HG02623 (cell line): Measurements from ENCODE around the gene PRDM12.

Source experiments
- ATAC-seq: cut with Tn5 transposase; IDR thresholded peaks from one replicate; pipeline ENCODE4 v1.9.1; 2021; ENCODE audit warnings: moderate library complexity; ENCODE audit not compliant: unreplicated experiment

Gene PRDM12

GRCh38 chr9:130664251-130665028 is at the start of gene PRDM12:
Gene PRDM12, plus strand, starts transcription at chr9:130664594. Its CDS starts 60 bp downstream, at chr9:130664654.
- no peak for ATAC-seq

GRCh38 chr9:130616451-130616850 is 47.9 kb upstream of the PRDM12 start:
- ATAC-seq: no peak

- no peak for ATAC-seq
These were observed 40.9 kb upstream of the PRDM12 start for GRCh38 chr9:130623466-130623865.

GRCh38 chr9:130624154-130624553 is 40.2 kb upstream of the PRDM12 start:
- no peak for ATAC-seq

- no peak for ATAC-seq
These were observed 38.0 kb upstream of the PRDM12 start for GRCh38 chr9:130626249-130626996.

- no peak for ATAC-seq
These were observed 37.3 kb upstream of the PRDM12 start for GRCh38 chr9:130627051-130627450.

- ATAC-seq: no peak
These were observed 36.2 kb upstream of the PRDM12 start for GRCh38 chr9:130627896-130628792.

GRCh38 chr9:130629443-130630070 is 34.8 kb upstream of the PRDM12 start:
- ATAC-seq: no peak

GRCh38 chr9:130630071-130630450 is 34.3 kb upstream of the PRDM12 start:
- ATAC-seq: no peak

GRCh38 chr9:130630506-130631330 is 33.7 kb upstream of the PRDM12 start:
- ATAC-seq: no peak

- no peak for ATAC-seq
These were observed 32.9 kb upstream of the PRDM12 start for GRCh38 chr9:130631331-130632080.

- ATAC-seq: no peak
These were observed 32.2 kb upstream of the PRDM12 start for GRCh38 chr9:130632081-130632710.

GRCh38 chr9:130632841-130633240 is 31.6 kb upstream of the PRDM12 start:
- no peak for ATAC-seq

- no peak for ATAC-seq
These were observed 30.8 kb upstream of the PRDM12 start for GRCh38 chr9:130633336-130634190.

GRCh38 chr9:130634191-130634768 is 30.1 kb upstream of the PRDM12 start:
- no peak for ATAC-seq

GRCh38 chr9:130634801-130635200 is 29.6 kb upstream of the PRDM12 start:
- ATAC-seq: no peak

GRCh38 chr9:130635306-130635705 is 29.1 kb upstream of the PRDM12 start:
- no peak for ATAC-seq
